ENCODE measurements around the gene SPRR3. TPM values are rescaled to one million over a fixed set of nuclear protein-coding genes. Genes with fewer than 3 reads are reported as not detected.

SPRR3 gene
- polyA plus RNA-seq, 1 experiment = not detected

DNA sequence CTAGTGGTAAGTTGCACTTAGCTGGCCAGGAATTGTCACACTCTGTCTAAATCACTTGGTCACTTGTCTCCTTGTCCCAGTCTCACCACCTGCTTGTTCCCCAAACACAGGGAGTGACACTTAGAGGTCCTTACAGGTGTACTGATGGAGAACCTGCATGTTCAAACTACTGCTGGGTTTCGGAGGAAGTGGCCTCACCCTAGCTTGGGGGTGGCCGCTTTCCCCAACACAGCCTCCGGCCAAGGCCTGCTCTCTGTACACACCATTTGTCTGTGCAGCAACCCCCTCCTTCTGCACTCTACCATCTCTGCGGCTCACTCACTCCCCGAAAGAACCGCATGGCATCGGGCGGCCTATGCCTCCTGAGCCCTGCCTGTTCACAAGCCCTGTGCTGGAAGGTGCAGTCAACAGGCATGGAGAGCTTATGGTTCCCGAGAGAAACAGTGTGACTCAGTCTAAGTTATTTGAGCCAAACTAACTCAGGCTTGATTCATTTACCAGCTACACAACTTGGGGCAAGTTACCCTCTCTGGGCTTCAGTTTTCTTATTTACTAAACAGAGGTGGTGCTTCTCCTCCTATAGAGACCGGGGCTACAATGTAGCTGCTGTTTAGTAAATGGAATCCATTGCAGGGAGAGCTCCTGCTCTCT, 41.6 kb upstream of the SPRR3 start:
- H3K27ac ChIP-seq (ENCODE audit: low read depth, low read length) = no peak overlapping the region
- ChIA-PET CTCF (no interaction called here), POLR2A (no interaction called here)

DNA sequence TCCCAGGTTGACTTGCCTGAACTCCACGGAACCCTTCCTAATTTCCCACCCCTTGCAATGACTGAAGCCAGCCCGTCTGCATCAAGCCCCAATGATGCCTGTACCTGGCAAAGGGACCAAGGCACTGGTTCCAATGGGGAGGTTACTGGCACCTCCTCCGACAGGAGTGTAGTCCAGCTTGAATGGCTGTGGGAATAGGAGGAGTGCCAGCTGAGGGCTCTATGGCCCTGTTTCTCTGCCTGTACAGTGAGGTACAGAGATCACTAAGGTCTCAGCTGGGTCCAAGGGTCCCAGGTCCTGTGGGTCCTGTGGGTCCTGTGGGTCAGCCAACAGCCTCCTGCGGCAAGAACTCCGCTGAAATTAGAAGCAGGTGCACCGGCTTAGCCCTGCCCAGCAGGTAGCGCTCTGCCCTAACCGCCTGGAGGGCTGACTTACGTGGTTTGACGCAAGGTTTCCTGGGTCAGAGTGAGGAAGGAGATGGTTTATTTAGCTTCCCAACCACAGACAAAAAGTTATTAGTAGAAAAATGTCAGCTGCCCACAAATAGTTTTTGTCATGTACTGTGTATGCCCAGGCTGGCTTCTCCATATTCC, 41.0 kb upstream of the SPRR3 start:
- Histone ChIP-seq H3K27me3 (ENCODE audit: control insufficient read depth, insufficient read depth, low read length) (no peaks in the 10 kb centered on the region), H3K9me3 (ENCODE audit: control insufficient read depth, insufficient read depth, low read length) (peaks cover 9% of the 10 kb centered on the region), H3K4me3 (ENCODE audit: low read depth, low read length) (no peak overlapping the region), H3K27ac (ENCODE audit: low read depth, low read length) (no peak overlapping the region)
- TF ChIP-seq, protein P1, sequence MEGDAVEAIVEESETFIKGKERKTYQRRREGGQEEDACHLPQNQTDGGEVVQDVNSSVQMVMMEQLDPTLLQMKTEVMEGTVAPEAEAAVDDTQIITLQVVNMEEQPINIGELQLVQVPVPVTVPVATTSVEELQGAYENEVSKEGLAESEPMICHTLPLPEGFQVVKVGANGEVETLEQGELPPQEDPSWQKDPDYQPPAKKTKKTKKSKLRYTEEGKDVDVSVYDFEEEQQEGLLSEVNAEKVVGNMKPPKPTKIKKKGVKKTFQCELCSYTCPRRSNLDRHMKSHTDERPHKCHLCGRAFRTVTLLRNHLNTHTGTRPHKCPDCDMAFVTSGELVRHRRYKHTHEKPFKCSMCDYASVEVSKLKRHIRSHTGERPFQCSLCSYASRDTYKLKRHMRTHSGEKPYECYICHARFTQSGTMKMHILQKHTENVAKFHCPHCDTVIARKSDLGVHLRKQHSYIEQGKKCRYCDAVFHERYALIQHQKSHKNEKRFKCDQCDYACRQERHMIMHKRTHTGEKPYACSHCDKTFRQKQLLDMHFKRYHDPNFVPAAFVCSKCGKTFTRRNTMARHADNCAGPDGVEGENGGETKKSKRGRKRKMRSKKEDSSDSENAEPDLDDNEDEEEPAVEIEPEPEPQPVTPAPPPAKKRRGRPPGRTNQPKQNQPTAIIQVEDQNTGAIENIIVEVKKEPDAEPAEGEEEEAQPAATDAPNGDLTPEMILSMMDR (IDR thresholded peaks at IDR 0.05; ENCODE audit: low read depth, low read length) = no peak
- ChIA-PET CTCF (no interaction called here), POLR2A (no interaction called here)
- DNase-seq (ENCODE audit: low read depth, low spot score) = no peak

More for the DNA sequence above, 41.6 kb upstream of the SPRR3 start:
- Histone ChIP-seq H3K4me3 (ENCODE audit: low read depth, low read length) (no peak overlapping the region), H3K27me3 (ENCODE audit: control insufficient read depth, insufficient read depth, low read length) (no peaks in the 10 kb centered on the region), H3K9me3 (ENCODE audit: control insufficient read depth, insufficient read depth, low read length) (peaks cover 9% of the 10 kb centered on the region)
- TF ChIP-seq, protein P1 (IDR thresholded peaks at IDR 0.05; ENCODE audit: low read depth, low read length) = no peak
- DNase-seq (ENCODE audit: low read depth, low spot score) = no peak

DNA sequence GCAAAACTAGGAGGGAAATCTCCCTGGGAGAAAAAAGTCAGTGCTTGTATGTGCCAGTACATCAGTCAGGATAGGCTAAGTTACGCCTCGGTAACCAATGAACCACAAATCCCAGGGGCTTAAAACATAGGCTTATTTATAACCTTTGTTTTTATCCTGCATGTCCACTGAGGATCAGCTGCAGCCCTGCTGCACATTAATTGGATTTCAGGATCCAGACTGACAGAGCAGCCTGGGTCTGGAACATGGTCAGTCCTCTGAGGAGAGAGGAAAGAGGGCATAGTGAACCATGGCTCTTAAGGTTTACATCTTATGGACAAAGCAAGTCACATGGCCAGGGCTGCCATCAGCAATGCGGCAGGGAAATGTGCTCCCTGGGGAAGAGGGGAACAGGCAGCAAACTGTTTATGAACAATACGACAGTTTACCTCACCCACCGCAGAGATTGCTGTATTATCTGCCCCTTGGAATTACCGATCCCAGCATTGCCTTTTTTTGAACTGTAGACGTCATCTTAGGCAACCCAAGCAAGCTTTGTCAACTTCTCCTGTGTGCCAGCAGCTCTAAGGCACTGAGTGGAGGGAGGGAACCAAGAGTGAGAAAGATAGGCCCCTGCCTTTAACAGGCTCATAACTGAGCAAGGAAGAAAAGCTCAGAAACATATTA, 40.2 kb upstream of the SPRR3 start:
- POLR2A ChIA-PET = no interaction called here
- DNase-seq (ENCODE audit: low read depth, low spot score) = no peak
- H3K4me3 ChIP-seq (ENCODE audit: low read depth, low read length) = no peak overlapping the region
- peaks cover 12% of the 10 kb centered on the region for H3K9me3 ChIP-seq (ENCODE audit: control insufficient read depth, insufficient read depth, low read length)
- CTCF ChIA-PET = no interaction called here
- H3K27me3 ChIP-seq (ENCODE audit: control insufficient read depth, insufficient read depth, low read length) = no peaks in the 10 kb centered on the region
- TF ChIP-seq, protein P1 (IDR thresholded peaks at IDR 0.05; ENCODE audit: low read depth, low read length) = no peak
- H3K27ac ChIP-seq (ENCODE audit: low read depth, low read length) = no peak overlapping the region

DNA sequence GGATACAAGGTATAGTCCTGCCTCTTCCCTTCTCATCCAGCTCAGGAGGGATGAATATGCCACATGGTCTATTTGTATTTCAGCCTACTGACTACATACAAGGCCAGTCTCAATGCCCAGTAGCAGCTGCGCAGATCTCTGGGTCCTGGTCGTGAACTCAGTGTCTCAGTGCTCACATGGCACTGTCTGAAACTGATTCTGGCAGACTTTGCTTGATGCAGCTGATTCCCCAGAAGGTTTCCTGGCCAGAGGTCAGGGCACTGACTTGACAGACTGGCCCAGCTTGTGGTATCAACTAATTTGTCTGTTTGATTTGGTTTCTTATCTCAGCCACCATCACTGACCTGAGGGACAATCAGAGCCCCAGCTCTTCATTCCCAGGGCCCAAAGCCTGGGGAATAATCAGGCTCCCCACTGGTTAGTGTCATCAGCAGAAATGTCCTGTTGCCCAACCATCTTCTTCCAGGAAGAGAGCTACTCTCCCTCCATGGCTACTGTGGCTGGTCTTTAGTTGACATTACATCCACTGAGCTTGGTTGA, 38.6 kb upstream of the SPRR3 start:
- ChIA-PET POLR2A (no interaction called here), CTCF (no interaction called here)
- DNase-seq (ENCODE audit: low read depth, low spot score) = no peak
- H3K9me3 ChIP-seq (ENCODE audit: control insufficient read depth, insufficient read depth, low read length) = peaks cover 12% of the 10 kb centered on the region
- H3K27ac ChIP-seq (ENCODE audit: low read depth, low read length) = no peak overlapping the region
- no peaks in the 10 kb centered on the region for H3K27me3 ChIP-seq (ENCODE audit: control insufficient read depth, insufficient read depth, low read length)
- TF ChIP-seq, protein P1 (IDR thresholded peaks at IDR 0.05; ENCODE audit: low read depth, low read length) = no peak
- no peak overlapping the region for H3K4me3 ChIP-seq (ENCODE audit: low read depth, low read length)

DNA sequence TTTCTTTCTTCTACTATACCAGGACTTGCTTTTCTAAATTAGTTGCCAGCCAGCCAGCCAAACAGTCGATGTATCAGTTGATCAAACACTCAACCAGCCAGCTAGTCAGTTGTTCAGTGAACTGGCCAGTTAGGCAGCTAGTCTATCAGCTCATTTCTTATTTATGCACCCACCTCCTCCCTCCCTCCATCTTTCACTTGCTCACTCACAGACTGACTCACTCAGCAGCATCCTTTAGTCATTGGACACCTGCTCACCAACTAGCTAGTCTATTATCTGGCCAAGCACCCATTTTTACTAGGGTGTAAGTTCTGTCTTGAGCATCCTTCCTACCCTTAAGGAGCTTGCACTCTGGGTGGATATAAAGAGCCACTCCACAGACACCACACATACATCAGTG, 37.0 kb upstream of the SPRR3 start:
- CTCF ChIA-PET = no interaction called here
- POLR2A ChIA-PET = no interaction called here
- no peak overlapping the region for H3K4me3 ChIP-seq (ENCODE audit: low read depth, low read length)

More for the DNA sequence above, 37.0 kb upstream of the SPRR3 start:
- no peak overlapping the region for H3K27ac ChIP-seq (ENCODE audit: low read depth, low read length)
- H3K27me3 ChIP-seq (ENCODE audit: control insufficient read depth, insufficient read depth, low read length) = no peaks in the 10 kb centered on the region
- H3K9me3 ChIP-seq (ENCODE audit: control insufficient read depth, insufficient read depth, low read length) = peaks cover 12% of the 10 kb centered on the region
- DNase-seq (ENCODE audit: low read depth, low spot score) = no peak
- TF ChIP-seq, protein P1 (IDR thresholded peaks at IDR 0.05; ENCODE audit: low read depth, low read length) = no peak

Measured in AG04450 (cell line).